Measurements from ENCODE around the gene BTBD10. TPM values are rescaled to one million over a fixed set of nuclear protein-coding genes. Genes with fewer than 3 reads are reported as not detected.

BTBD10 gene
- total RNA-seq, 6 experiments from 2014 or later = 4.8 to 11.0 (median 7.3) TPM

DNA sequence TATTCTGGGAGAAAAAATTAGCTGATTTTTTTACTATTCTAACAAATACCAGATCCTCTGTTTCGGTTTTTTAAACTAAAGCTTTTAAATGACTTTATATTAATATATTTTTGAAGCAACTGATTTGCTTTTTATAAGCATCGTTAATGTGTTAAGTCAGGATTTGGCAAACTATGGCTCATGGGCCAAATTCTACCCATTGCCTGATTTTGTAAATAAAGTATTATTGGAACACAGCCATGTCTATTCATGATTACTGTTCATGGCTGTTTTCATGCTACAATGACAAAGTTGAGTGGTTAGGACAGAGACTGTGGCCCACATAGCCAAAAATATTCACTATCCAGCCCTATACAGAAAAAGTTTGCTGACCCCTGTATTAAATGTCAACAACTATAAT is 29.6 kb downstream of the BTBD10 start:
- WGBS (ENCODE audit: insufficient coverage, low coverage, low lambda C conversion rate, missing lambda C conversion rate) = 89% methylated on average over 2 of the region's 2 CpGs
- no peak for ATAC-seq

DNA sequence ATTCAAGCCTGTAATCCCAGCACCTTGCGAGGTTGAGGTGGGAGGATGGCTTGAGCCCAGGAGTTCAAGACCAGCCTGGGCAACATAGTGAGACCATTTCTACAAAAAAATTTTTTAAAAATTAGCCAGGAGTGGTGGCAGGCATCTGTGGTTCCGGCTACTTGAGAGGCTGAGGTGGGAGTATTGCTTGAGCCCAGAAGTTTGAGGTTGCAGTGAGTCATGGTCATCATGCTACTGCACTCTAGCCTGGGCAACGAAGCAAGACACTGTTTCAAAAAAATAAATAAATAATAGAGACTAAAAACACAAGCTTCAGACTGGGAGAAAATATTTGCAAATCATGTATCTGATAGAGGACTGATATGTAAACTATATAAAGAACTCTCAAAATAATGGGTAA is 33.2 kb downstream of the BTBD10 start:
- H3K36me3 ChIP-seq = no peaks in the 10 kb centered on the region
- no peaks in the 10 kb centered on the region for H3K4me1 ChIP-seq
- H3K27me3 ChIP-seq = no peaks in the 10 kb centered on the region
- WGBS (ENCODE audit: insufficient coverage, low coverage, low lambda C conversion rate, missing lambda C conversion rate) = 100% methylated on average over 1 of the region's 3 CpGs
- TF ChIP-seq, protein P1, sequence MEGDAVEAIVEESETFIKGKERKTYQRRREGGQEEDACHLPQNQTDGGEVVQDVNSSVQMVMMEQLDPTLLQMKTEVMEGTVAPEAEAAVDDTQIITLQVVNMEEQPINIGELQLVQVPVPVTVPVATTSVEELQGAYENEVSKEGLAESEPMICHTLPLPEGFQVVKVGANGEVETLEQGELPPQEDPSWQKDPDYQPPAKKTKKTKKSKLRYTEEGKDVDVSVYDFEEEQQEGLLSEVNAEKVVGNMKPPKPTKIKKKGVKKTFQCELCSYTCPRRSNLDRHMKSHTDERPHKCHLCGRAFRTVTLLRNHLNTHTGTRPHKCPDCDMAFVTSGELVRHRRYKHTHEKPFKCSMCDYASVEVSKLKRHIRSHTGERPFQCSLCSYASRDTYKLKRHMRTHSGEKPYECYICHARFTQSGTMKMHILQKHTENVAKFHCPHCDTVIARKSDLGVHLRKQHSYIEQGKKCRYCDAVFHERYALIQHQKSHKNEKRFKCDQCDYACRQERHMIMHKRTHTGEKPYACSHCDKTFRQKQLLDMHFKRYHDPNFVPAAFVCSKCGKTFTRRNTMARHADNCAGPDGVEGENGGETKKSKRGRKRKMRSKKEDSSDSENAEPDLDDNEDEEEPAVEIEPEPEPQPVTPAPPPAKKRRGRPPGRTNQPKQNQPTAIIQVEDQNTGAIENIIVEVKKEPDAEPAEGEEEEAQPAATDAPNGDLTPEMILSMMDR (IDR thresholded peaks at IDR 0.05) = no peak
- TF ChIP-seq POLR2A (IDR thresholded peaks at IDR 0.05) = no peak
- ATAC-seq = no peak
- no peak overlapping the region for H3K27ac ChIP-seq
- no peak for DNase-seq
- intact Hi-C loops (cut with DNase I) = no loop called here
- no peak overlapping the region for H3K4me3 ChIP-seq
- no peaks in the 10 kb centered on the region for H3K9me3 ChIP-seq

More for the DNA sequence above, 29.6 kb downstream of the BTBD10 start:
- Histone ChIP-seq H3K4me1 (no peaks in the 10 kb centered on the region), H3K4me3 (no peak overlapping the region), H3K36me3 (no peaks in the 10 kb centered on the region), H3K27me3 (no peaks in the 10 kb centered on the region), H3K9me3 (no peaks in the 10 kb centered on the region), H3K27ac (no peak overlapping the region)
- intact Hi-C loops (cut with DNase I) = no loop called here
- TF ChIP-seq, protein P1 (IDR thresholded peaks at IDR 0.05) = no peak
- TF ChIP-seq POLR2A (IDR thresholded peaks at IDR 0.05) = no peak
- DNase-seq = no peak

DNA sequence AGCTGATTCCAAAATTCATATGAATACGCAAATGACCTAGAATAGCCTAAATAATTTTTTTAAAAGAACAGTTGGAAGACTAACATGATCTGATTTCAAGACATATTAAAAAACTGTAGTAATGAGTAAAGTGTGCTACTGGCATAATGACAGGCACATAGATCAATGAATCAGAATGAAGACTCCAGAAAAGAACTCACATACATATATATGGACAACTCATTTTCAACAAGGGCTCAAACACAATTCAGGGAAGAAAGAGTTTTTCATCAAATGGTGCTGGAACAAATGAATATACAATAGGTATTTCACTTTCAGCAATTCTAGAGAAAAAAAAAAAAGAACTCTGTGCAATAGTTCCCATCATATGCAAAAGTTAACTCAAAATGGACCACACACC is 33.7 kb downstream of the BTBD10 start:
- 100% methylated on average over 1 of the region's 1 CpG for WGBS (ENCODE audit: insufficient coverage, low coverage, low lambda C conversion rate, missing lambda C conversion rate)
- intact Hi-C loops (cut with DNase I) = no loop called here
- no peak overlapping the region for H3K4me3 ChIP-seq
- ATAC-seq (no peak), DNase-seq (no peak)
- TF ChIP-seq, protein P1 (IDR thresholded peaks at IDR 0.05) = no peak
- TF ChIP-seq POLR2A (IDR thresholded peaks at IDR 0.05) = no peak
- no peaks in the 10 kb centered on the region for H3K27me3 ChIP-seq
- no peak overlapping the region for H3K27ac ChIP-seq
- H3K36me3 ChIP-seq = no peaks in the 10 kb centered on the region
- H3K4me1 ChIP-seq = no peaks in the 10 kb centered on the region
- no peaks in the 10 kb centered on the region for H3K9me3 ChIP-seq

DNA sequence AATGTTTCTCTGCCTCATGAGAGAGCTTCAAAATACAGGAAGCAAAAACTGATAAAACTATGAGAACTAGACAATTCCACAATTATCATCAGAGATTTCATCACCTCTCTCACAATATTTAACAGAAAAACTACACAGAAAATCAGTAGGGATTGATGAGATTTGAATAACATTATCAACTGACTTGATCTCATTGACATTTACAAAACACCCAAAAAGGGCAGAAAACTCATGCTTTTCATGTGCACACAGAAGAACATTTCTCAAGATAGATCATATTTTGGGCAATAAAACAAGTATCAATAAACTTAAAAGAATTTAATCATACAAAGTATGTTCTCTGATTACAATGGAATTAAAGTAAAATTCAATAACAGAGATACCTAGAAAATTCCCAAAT is 35.6 kb downstream of the BTBD10 start:
- H3K4me1 ChIP-seq = no peaks in the 10 kb centered on the region
- no peaks in the 10 kb centered on the region for H3K36me3 ChIP-seq
- H3K9me3 ChIP-seq = no peaks in the 10 kb centered on the region
- TF ChIP-seq, protein P1 (IDR thresholded peaks at IDR 0.05) = no peak
- TF ChIP-seq POLR2A (IDR thresholded peaks at IDR 0.05) = no peak
- ATAC-seq (no peak), DNase-seq (no peak)
- intact Hi-C loops (cut with DNase I) = no loop called here
- H3K27me3 ChIP-seq = no peaks in the 10 kb centered on the region
- H3K4me3 ChIP-seq = no peak overlapping the region
- H3K27ac ChIP-seq = no peak overlapping the region

DNA sequence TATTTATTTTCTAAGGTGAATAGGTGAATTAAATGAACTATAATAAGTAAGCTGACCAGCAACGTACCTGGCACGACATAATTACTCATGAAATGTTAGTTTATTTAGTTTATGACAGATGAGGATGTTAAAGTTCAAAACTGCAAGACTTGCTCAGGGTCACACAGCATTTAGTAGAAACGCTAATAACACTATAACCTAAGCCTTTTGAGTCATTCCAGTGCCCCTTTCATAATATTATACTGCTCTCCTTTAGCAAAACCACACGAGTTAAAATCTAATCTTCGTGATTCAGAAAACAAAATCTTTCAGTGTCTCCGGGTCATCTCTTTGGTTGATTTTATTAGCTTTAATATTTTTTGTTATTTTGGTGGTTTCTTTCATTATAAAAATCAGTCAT is 39.6 kb downstream of the BTBD10 start:
- intact Hi-C loops (cut with DNase I) = no loop called here
- ATAC-seq (peak in 1 of 4 donors; percentile 17), DNase-seq (no peak)
- no peaks in the 10 kb centered on the region for H3K9me3 ChIP-seq
- H3K27me3 ChIP-seq = no peaks in the 10 kb centered on the region
- no peaks in the 10 kb centered on the region for H3K4me1 ChIP-seq
- no peak overlapping the region for H3K27ac ChIP-seq
- 72% methylated on average over 6 of the region's 6 CpGs for WGBS (ENCODE audit: insufficient coverage, low coverage, low lambda C conversion rate, missing lambda C conversion rate)
- no peak for TF ChIP-seq POLR2A (IDR thresholded peaks at IDR 0.05)
- TF ChIP-seq, protein P1 (IDR thresholded peaks at IDR 0.05) = no peak
- H3K36me3 ChIP-seq = no peaks in the 10 kb centered on the region
- no peak overlapping the region for H3K4me3 ChIP-seq
